ENCODE data around the gene TPPP. TPM values are rescaled to one million over a fixed set of nuclear protein-coding genes. Genes with fewer than 3 reads are reported as not detected.

The TPPP gene
- total RNA-seq, 1 experiment from 2014 or later: 3.9 TPM

- H2AFZ ChIP-seq (ENCODE audit: low read depth, low read length, poor library complexity, severe bottlenecking): no peak overlapping the region
- H4K20me1 ChIP-seq (ENCODE audit: insufficient read depth): no peaks in the 10 kb centered on the region
- POLR2A ChIA-PET: no interaction called here
- no peaks in the 10 kb centered on the region for H3K27me3 ChIP-seq (ENCODE audit: insufficient read depth, low read length)
- intact Hi-C loops (cut with micrococcal nuclease): no loop called here
- no peak overlapping the region for H3K9ac ChIP-seq (ENCODE audit: low read length)
- ATAC-seq (no peak), DNase-seq (ENCODE audit: low read depth, low spot score) (no peak)
- RAD21 ChIA-PET (ENCODE audit: low non-redundant PET in 1 of 2, low total read pairs in 2 of 2, uncharacterized antibody in 2 of 2, unreplicated experiment in 2 of 2): no interaction called here
- no peaks in the 10 kb centered on the region for H3K9me2 ChIP-seq (ENCODE audit: insufficient read depth)
- H3K79me2 ChIP-seq (ENCODE audit: insufficient read depth, low read length): peaks cover 23% of the 10 kb centered on the region; the same call in 1 of the 2 replicates
- CTCF ChIA-PET: no interaction called here
- H3K4me3 ChIP-seq (replicated peaks in 1 of 2; ENCODE audit: low read depth in 1 of 2, low read length in 2 of 2): no peak overlapping the region
- H3K9me3 ChIP-seq (ENCODE audit: control insufficient read depth in 1 of 2, insufficient read depth in 1 of 2, low read depth in 1 of 2, low read length in 2 of 2): no peaks in the 10 kb centered on the region
- peaks cover 32 to 52% of the 10 kb centered on the region in 2 experiments; a peak in 3 of 4 replicates for H3K36me3 ChIP-seq (ENCODE audit: control insufficient read depth in 1 of 2, insufficient read depth in 2 of 2, low read length in 2 of 2)
- BruUV-seq (replicated peaks): no TSS peak
- H3K4me1 ChIP-seq (ENCODE audit: control insufficient read depth in 1 of 2, insufficient read depth in 2 of 2, low read length in 2 of 2): no peaks in the 10 kb centered on the region
- H3K4me2 ChIP-seq (ENCODE audit: low read length): no peak overlapping the region
- H3K27ac ChIP-seq (ENCODE audit: low read depth, low read length): no peak overlapping the region
- TF ChIP-seq ZNF274 (IDR thresholded peaks at IDR 0.05; ENCODE audit: low read depth, low read length): no peak
- TF ChIP-seq POLR2A (IDR thresholded peaks at IDR 0.05; ENCODE audit: borderline replicate concordance, extremely low read depth, insufficient read depth, insufficient read length): no peak
- TF ChIP-seq EGR1 (IDR thresholded peaks at IDR 0.05; ENCODE audit: low read depth): no peak
- TF ChIP-seq RAD21 (IDR thresholded peaks at IDR 0.05; ENCODE audit: low read depth): no peak
- TF ChIP-seq ZFX (IDR thresholded peaks at IDR 0.05): no peak
- TF ChIP-seq CBX3 (IDR thresholded peaks at IDR 0.05; ENCODE audit: low read depth): no peak
- no peak for TF ChIP-seq TCF7L2 (IDR thresholded peaks at IDR 0.05; ENCODE audit: borderline replicate concordance, extremely low read depth, insufficient read depth, insufficient read length)
- TF ChIP-seq JUND (IDR thresholded peaks at IDR 0.05): no peak
- TF ChIP-seq POLR2AphosphoS5 (IDR thresholded peaks at IDR 0.05; ENCODE audit: low read depth, low read length): no peak
Observed at GRCh38 chr5:623531-623930, 69.6 kb downstream of the TPPP start.

- Histone ChIP-seq H3K27ac (ENCODE audit: low read depth, low read length) (no peak overlapping the region), H3K4me2 (ENCODE audit: low read length) (no peak overlapping the region), H3K27me3 (ENCODE audit: insufficient read depth, low read length) (no peaks in the 10 kb centered on the region), H2AFZ (ENCODE audit: low read depth, low read length, poor library complexity, severe bottlenecking) (no peak overlapping the region), H3K9me2 (ENCODE audit: insufficient read depth) (no peaks in the 10 kb centered on the region), H4K20me1 (ENCODE audit: insufficient read depth) (no peaks in the 10 kb centered on the region), H3K4me3 (replicated peaks in 1 of 2; ENCODE audit: low read depth in 1 of 2, low read length in 2 of 2) (no peak overlapping the region), H3K9me3 (ENCODE audit: control insufficient read depth in 1 of 2, insufficient read depth in 1 of 2, low read depth in 1 of 2, low read length in 2 of 2) (no peaks in the 10 kb centered on the region), H3K4me1 (ENCODE audit: control insufficient read depth in 1 of 2, insufficient read depth in 2 of 2, low read length in 2 of 2) (no peaks in the 10 kb centered on the region), H3K36me3 (ENCODE audit: control insufficient read depth in 1 of 2, insufficient read depth in 2 of 2, low read length in 2 of 2) (peaks cover 32 to 54% of the 10 kb centered on the region in 2 experiments; a peak in 3 of 4 replicates), H3K9ac (ENCODE audit: low read length) (no peak overlapping the region), H3K79me2 (ENCODE audit: insufficient read depth, low read length) (peaks cover 24% of the 10 kb centered on the region; the same call in 1 of the 2 replicates)
- no peak for TF ChIP-seq CEBPB (IDR thresholded peaks at IDR 0.05; ENCODE audit: low read depth)
- TF ChIP-seq JUND (IDR thresholded peaks at IDR 0.05): no peak
- TF ChIP-seq POLR2A (IDR thresholded peaks at IDR 0.05; ENCODE audit: borderline replicate concordance, extremely low read depth, insufficient read depth, insufficient read length): no peak
- TF ChIP-seq ATF3 (IDR thresholded peaks at IDR 0.05): no peak
- TF ChIP-seq FOSL1 (IDR thresholded peaks at IDR 0.05; ENCODE audit: low read depth): no peak
- TF ChIP-seq SP1 (IDR thresholded peaks at IDR 0.05; ENCODE audit: low read depth): no peak
- no peak for TF ChIP-seq ZBTB33 (IDR thresholded peaks at IDR 0.05; ENCODE audit: extremely low read depth, insufficient replicate concordance, low read length)
- TF ChIP-seq YY1 (IDR thresholded peaks at IDR 0.05; ENCODE audit: extremely low read depth, insufficient replicate concordance, low read depth, low read length): no peak
- no peak for TF ChIP-seq SRF (IDR thresholded peaks at IDR 0.05; ENCODE audit: low read depth)
- no peak for TF ChIP-seq CBX3 (IDR thresholded peaks at IDR 0.05; ENCODE audit: low read depth)
- TF ChIP-seq MAX (IDR thresholded peaks at IDR 0.05): no peak
- RAD21 ChIA-PET (ENCODE audit: low non-redundant PET in 1 of 2, low total read pairs in 2 of 2, uncharacterized antibody in 2 of 2, unreplicated experiment in 2 of 2): no interaction called here
- POLR2A ChIA-PET: no interaction called here
- DNase-seq (ENCODE audit: low read depth, low spot score) (no peak), ATAC-seq (no peak)
- BruUV-seq (replicated peaks): no TSS peak
- CTCF ChIA-PET: no interaction called here
- intact Hi-C loops (cut with micrococcal nuclease): no loop called here
Observed at GRCh38 chr5:622946-623522, 70.1 kb downstream of the TPPP start.
